ENCODE data around the gene SLC37A3.
"Not testable (repeated sequence)": the region's sequence is repeated elsewhere in the genome, so short reads cannot be mapped to it uniquely, and the experiment has no call there.

SLC37A3 gene

DNA sequence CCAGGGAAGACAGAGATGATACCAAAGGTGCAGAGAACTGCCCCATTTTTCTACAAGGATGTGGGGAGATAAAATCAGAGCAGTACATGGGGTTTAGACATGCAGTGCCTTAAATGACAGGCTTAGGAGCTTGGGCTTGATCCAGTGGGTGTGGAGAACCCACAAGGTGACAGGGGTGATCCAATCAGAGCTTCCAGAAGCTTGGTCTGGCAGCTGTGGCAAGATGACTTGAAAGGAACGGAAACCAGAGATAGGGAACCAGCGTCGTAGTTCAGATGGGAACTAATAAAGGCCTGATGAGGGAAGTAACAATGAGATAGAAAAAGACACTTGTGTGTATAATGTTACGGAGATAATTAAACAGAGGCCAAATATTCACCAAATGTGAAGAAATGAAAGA, 80.7 kb downstream of the SLC37A3 start:
- in situ Hi-C loops (cut with HindIII; ENCODE audit: low sequenced_read_pairs), result no loop called here
- H3K4me3 ChIP-seq (ENCODE audit: low read depth, low read length), result no peak overlapping the region
- TF ChIP-seq, protein P1, sequence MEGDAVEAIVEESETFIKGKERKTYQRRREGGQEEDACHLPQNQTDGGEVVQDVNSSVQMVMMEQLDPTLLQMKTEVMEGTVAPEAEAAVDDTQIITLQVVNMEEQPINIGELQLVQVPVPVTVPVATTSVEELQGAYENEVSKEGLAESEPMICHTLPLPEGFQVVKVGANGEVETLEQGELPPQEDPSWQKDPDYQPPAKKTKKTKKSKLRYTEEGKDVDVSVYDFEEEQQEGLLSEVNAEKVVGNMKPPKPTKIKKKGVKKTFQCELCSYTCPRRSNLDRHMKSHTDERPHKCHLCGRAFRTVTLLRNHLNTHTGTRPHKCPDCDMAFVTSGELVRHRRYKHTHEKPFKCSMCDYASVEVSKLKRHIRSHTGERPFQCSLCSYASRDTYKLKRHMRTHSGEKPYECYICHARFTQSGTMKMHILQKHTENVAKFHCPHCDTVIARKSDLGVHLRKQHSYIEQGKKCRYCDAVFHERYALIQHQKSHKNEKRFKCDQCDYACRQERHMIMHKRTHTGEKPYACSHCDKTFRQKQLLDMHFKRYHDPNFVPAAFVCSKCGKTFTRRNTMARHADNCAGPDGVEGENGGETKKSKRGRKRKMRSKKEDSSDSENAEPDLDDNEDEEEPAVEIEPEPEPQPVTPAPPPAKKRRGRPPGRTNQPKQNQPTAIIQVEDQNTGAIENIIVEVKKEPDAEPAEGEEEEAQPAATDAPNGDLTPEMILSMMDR (IDR thresholded peaks at IDR 0.05; ENCODE audit: low read depth, low read length, missing control alignments), result no peak
- no peak for DNase-seq (ENCODE audit: low read depth)

DNA sequence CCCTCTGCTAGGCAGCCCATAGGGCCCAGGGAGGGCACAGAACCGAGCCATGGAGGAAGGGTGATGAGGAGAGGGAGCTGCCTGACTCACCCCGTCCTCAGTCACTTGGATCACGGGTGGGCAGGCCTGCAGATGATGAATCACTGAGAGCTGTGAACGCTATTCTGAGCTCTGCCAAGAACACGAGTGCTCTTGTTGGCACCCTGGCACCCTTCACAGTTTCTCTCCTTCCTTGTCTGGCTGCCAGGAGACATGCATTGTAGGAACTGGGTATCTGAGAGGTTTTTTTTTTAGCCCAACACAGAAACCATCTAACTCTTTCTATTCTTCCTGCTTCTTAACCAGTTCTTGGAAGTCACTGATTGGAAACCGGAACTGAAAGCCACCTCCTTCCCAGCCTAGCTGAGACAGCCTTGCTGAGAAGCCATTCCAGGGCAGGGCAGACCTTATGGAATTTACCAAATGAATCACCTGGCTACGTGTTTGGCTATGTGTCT, 82.1 kb downstream of the SLC37A3 start:
- TF ChIP-seq, protein P1 (IDR thresholded peaks at IDR 0.05; ENCODE audit: low read depth, low read length, missing control alignments), result no peak
- H3K4me3 ChIP-seq (ENCODE audit: low read depth, low read length), result no peak overlapping the region
- DNase-seq (ENCODE audit: low read depth), result peak; percentile 5
- in situ Hi-C loops (cut with HindIII; ENCODE audit: low sequenced_read_pairs), result no loop called here

GRCh38 chr7:140315498-140316164, 82.7 kb downstream of the SLC37A3 start:
- in situ Hi-C loops (cut with HindIII; ENCODE audit: low sequenced_read_pairs), result no loop called here
- no peak overlapping the region for H3K4me3 ChIP-seq (ENCODE audit: low read depth, low read length)
- TF ChIP-seq, protein P1 (IDR thresholded peaks at IDR 0.05; ENCODE audit: low read depth, low read length, missing control alignments), result no peak
- no peak for DNase-seq (ENCODE audit: low read depth)

GRCh38 chr7:140314573-140315480, 83.5 kb downstream of the SLC37A3 start:
- in situ Hi-C loops (cut with HindIII; ENCODE audit: low sequenced_read_pairs), result no loop called here
- DNase-seq (ENCODE audit: low read depth), result no peak
- TF ChIP-seq, protein P1 (IDR thresholded peaks at IDR 0.05; ENCODE audit: low read depth, low read length, missing control alignments), result no peak
- H3K4me3 ChIP-seq (ENCODE audit: low read depth, low read length), result no peak overlapping the region

- in situ Hi-C loops (cut with HindIII; ENCODE audit: low sequenced_read_pairs), result no loop called here
- TF ChIP-seq, protein P1 (IDR thresholded peaks at IDR 0.05; ENCODE audit: low read depth, low read length, missing control alignments), result no peak
- DNase-seq (ENCODE audit: low read depth), result no peak
- H3K4me3 ChIP-seq (ENCODE audit: low read depth, low read length), result no peak overlapping the region
Observed at GRCh38 chr7:140312141-140312846, 86.0 kb downstream of the SLC37A3 start.

DNA sequence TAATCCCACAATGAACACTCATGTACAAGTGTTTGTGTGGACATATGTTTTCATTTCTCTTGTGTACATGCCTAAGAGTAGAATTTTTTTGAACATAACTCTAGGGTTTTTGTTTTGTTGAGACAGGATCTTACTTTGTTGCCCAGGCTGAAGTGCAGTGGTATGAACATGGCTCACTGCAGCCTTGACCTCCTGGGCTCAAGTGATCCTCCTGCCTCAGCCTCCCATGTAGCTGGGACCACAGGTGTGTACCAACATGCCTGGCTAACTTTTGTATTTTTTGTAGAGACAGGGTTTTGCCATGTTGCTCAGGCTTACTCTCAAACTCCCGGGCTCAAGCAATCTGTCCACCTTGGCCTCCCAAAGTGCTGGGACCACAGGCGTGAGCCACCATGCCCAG, 87.2 kb downstream of the SLC37A3 start:
- H3K4me3 ChIP-seq (ENCODE audit: low read depth, low read length); in situ Hi-C loops (cut with HindIII; ENCODE audit: low sequenced_read_pairs); DNase-seq (ENCODE audit: low read depth): not testable (repeated sequence)
